Measurements from ENCODE around the gene OMD.

DNA sequence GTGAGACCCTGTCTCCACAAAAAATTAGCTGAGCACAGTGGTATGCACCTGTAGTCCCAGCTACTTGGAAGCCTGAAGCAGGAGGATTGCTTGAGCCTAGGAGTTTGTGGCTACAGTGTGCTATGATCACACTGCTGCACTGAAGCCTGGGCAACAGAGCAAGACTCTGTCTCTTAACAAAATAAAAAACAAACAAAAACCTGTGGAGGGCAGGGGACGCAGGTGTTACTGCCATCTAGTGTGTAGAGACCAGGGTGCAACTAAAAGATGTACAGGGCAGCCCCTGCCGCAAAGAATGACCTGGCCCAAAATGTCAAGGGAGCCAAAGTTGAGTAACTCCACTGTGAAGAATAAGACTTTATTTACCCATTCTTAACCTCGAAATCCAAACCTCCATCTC is 30.9 kb upstream of the OMD start:
- TF ChIP-seq, protein P1, sequence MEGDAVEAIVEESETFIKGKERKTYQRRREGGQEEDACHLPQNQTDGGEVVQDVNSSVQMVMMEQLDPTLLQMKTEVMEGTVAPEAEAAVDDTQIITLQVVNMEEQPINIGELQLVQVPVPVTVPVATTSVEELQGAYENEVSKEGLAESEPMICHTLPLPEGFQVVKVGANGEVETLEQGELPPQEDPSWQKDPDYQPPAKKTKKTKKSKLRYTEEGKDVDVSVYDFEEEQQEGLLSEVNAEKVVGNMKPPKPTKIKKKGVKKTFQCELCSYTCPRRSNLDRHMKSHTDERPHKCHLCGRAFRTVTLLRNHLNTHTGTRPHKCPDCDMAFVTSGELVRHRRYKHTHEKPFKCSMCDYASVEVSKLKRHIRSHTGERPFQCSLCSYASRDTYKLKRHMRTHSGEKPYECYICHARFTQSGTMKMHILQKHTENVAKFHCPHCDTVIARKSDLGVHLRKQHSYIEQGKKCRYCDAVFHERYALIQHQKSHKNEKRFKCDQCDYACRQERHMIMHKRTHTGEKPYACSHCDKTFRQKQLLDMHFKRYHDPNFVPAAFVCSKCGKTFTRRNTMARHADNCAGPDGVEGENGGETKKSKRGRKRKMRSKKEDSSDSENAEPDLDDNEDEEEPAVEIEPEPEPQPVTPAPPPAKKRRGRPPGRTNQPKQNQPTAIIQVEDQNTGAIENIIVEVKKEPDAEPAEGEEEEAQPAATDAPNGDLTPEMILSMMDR (IDR thresholded peaks at IDR 0.05), result no peak
- no peak for TF ChIP-seq POLR2A (IDR thresholded peaks at IDR 0.05)
- no peak for TF ChIP-seq POLR2AphosphoS5 (IDR thresholded peaks at IDR 0.05)
- no peak for TF ChIP-seq EP300 (IDR thresholded peaks at IDR 0.05)

Measured in upper lobe of left lung (tissue), 4 donors.